GM23248 (cell line): ENCODE results near the gene LEKR1. TPM values are rescaled to one million over a fixed set of nuclear protein-coding genes. Genes with fewer than 3 reads are reported as not detected.

ENCODE experiments used
- DNase-seq: peaks from one replicate; pipeline ENCODE4 v3.0.0-alpha.2; 2015
- H2AFZ ChIP-seq: fragments of 200-600 bp; sonication (generic); 2 replicates; pipeline ENCODE4 v1.6.1; 2016; ENCODE audit warnings: antibody characterized with exemption
- H3F3A ChIP-seq: fragments of 200-600 bp; sonication (generic); 2 replicates; pipeline ENCODE4 v1.6.1; 2016; ENCODE audit warnings: mild to moderate bottlenecking, antibody characterized with exemption, mixed run types; ENCODE audit not compliant: insufficient read depth
- H3K27ac ChIP-seq: fragments of 200-600 bp; sonication (generic); 2 replicates; pipeline ENCODE4 v1.5.1; 2016; ENCODE audit warnings: mild to moderate bottlenecking
- H3K27me3 ChIP-seq: fragments of 200-600 bp; sonication (generic); replicated peaks from 2 replicates; pipeline ENCODE4 v1.6.1; 2016; ENCODE audit warnings: mild to moderate bottlenecking; ENCODE audit not compliant: insufficient read depth
- H3K36me3 ChIP-seq: fragments of 200-600 bp; sonication (generic); 2 replicates; pipeline ENCODE4 v1.6.1; 2016; ENCODE audit warnings: low read depth, mild to moderate bottlenecking
- H3K4me1 ChIP-seq: fragments of 200-600 bp; sonication (generic); 2 replicates; pipeline ENCODE4 v1.6.1; 2016; ENCODE audit warnings: mild to moderate bottlenecking; ENCODE audit not compliant: insufficient read depth
- H3K4me2 ChIP-seq: fragments of 200-600 bp; sonication (generic); one replicate; pipeline ENCODE4 v1.6.1; 2016; ENCODE audit warnings: mild to moderate bottlenecking; ENCODE audit not compliant: unreplicated experiment
- H3K4me3 ChIP-seq: fragments of 200-600 bp; sonication (generic); 2 replicates; pipeline ENCODE4 v1.5.1; 2016; ENCODE audit warnings: mild to moderate bottlenecking
- H3K79me2 ChIP-seq: fragments of 200-600 bp; sonication (generic); 2 replicates; pipeline ENCODE4 v1.6.1; 2016; ENCODE audit warnings: mild to moderate bottlenecking; ENCODE audit not compliant: insufficient read depth
- H3K9ac ChIP-seq: fragments of 200-600 bp; sonication (generic); 2 replicates; pipeline ENCODE4 v1.6.1; 2016; ENCODE audit warnings: mild to moderate bottlenecking
- H3K9me2 ChIP-seq: fragments of 200-600 bp; sonication (generic); 2 replicates; pipeline ENCODE4 v1.6.1; 2016; ENCODE audit warnings: mixed run types, mild to moderate bottlenecking, moderate library complexity; ENCODE audit not compliant: insufficient read depth
- H3K9me3 ChIP-seq: fragments of 200-600 bp; sonication (generic); one replicate; pipeline ENCODE4 v1.6.1; 2017; ENCODE audit warnings: low read depth
- H4K20me1 ChIP-seq: fragments of 200-600 bp; sonication (generic); 2 replicates; pipeline ENCODE4 v1.6.0; 2016; ENCODE audit not compliant: insufficient read depth
- EZH2 ChIP-seq: fragments of 200-600 bp; sonication (generic); IDR thresholded peaks from 2 replicates; pipeline ENCODE4 v1.6.1; 2018; ENCODE audit warnings: antibody characterized with exemption, mild to moderate bottlenecking; ENCODE audit not compliant: insufficient read depth, poor library complexity, severe bottlenecking
- EZH2phosphoT487 ChIP-seq: fragments of 200-600 bp; sonication (generic); IDR thresholded peaks from 2 replicates; pipeline ENCODE4 v1.6.1; 2018; ENCODE audit warnings: antibody characterized with exemption, moderate library complexity, mild to moderate bottlenecking, low read depth; ENCODE audit not compliant: insufficient read depth
- WGBS, 2 experiments: methylation state at CpG; one replicate each; pipeline ENCODE4 v1.1.6; 2015 to 2017; ENCODE audit warnings: low lambda C conversion rate in 2 of 2, low coverage in 1 of 2; ENCODE audit errors: missing lambda C conversion rate in 2 of 2; 5-methylcytosine and 5-hydroxymethylcytosine counted together
- in situ Hi-C: fragments of 300-500 bp; cut with MboI; formaldehyde crosslinking; loops from 2 replicates; pipeline ENCODE4 v1.15.0; 2020
- polyA plus RNA-seq: library from polyadenylated mRNA; unstranded; fragments of >200 nt; fragmentation: Nextera tagmentation; extraction: Ambion mirVana; gene quantifications from 2 replicates; pipeline ENCODE4 v1.2.1, GENCODE V29; 2016
- total RNA-seq: library from RNA; depleted of rRNA; stranded (reverse); fragments of >200 nt; shearing (Covaris generic); gene quantifications from 2 replicates; pipeline ENCODE4 v1.2.3, GENCODE V29; 2014

LEKR1 gene
- total and polyA plus RNA-seq, 2 experiments from 2014 or later = 0.32 to 0.43 TPM

DNA sequence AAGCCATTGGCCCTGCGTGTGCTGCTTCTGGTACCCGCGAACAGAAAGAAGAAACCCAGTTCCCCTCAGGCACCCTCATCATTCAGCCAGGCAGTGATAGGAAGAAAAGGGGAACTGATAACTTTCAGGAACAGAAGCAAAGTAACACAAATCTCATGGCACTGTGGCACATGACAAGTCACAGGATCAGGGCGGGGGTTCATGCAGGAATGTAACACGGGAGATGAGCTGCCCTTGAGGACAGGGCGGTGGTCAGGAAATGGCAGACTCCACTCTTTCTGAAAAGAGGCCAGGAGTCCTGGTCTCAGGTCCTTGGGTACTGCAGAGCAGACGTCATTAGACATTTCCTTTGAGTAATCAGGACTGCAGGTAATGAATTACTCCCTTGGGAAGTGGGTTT lies 238.2 kb downstream of the LEKR1 start:
- no peak overlapping the region for H3K4me3 ChIP-seq
- TF ChIP-seq EZH2phosphoT487 (no peak), EZH2 (no peak)
- in situ Hi-C loops = no loop called here
- no peaks in the 10 kb centered on the region for H3K27me3 ChIP-seq
- 0 out of 2 replicates have a peak, but pooled peaks cover 5% of the 10 kb centered on the region for H3K4me1 ChIP-seq
- no peaks in the 10 kb centered on the region for H3F3A ChIP-seq
- H3K36me3 ChIP-seq = no peaks in the 10 kb centered on the region
- H3K9me3 ChIP-seq = no peaks in the 10 kb centered on the region
- DNase-seq = no peak
- H4K20me1 ChIP-seq = no peaks in the 10 kb centered on the region
- 74 to 87% methylated on average over 7 of the region's 7 CpGs for WGBS, 2 experiments
- H2AFZ ChIP-seq = no peak overlapping the region
- H3K79me2 ChIP-seq = no peaks in the 10 kb centered on the region
- no peaks in the 10 kb centered on the region for H3K9me2 ChIP-seq
- no peak overlapping the region for H3K4me2 ChIP-seq
- no peak overlapping the region for H3K9ac ChIP-seq
- no peak overlapping the region for H3K27ac ChIP-seq

DNA sequence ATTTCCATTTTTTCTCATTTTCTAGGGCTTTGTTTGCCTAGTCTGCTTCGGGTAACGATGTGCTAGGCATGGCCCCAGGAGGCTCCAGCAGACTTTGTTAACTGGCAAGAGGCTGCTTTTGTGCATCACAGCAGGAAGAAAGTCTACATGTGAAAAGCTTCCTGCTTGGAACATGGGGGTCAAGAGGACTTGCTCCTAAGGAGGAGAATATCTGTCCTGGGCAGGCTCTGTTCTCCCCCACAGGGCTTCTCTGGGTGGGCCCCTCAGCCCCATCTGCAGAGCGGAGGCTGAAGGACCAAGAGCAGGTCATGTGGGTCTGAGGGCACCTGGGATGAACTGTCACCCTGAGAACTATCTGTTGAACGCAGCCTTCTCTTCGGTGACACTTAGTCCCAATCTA lies 239.0 kb downstream of the LEKR1 start:
- no peak for DNase-seq
- no peaks in the 10 kb centered on the region for H3K79me2 ChIP-seq
- WGBS, 2 experiments = 84 to 92% methylated on average over 5 of the region's 5 CpGs
- no peak overlapping the region for H3K4me3 ChIP-seq
- no peaks in the 10 kb centered on the region for H3K9me2 ChIP-seq
- no peaks in the 10 kb centered on the region for H3K27me3 ChIP-seq
- H3K36me3 ChIP-seq = no peaks in the 10 kb centered on the region
- no peak overlapping the region for H2AFZ ChIP-seq
- H3K9me3 ChIP-seq = no peaks in the 10 kb centered on the region
- TF ChIP-seq EZH2phosphoT487 (no peak), EZH2 (no peak)
- H3F3A ChIP-seq = no peaks in the 10 kb centered on the region
- no peaks in the 10 kb centered on the region for H4K20me1 ChIP-seq
- H3K9ac ChIP-seq = no peak overlapping the region
- H3K27ac ChIP-seq = no peak overlapping the region
- H3K4me1 ChIP-seq = 0 out of 2 replicates have a peak, but pooled peaks cover 5% of the 10 kb centered on the region
- in situ Hi-C loops = no loop called here
- no peak overlapping the region for H3K4me2 ChIP-seq

DNA sequence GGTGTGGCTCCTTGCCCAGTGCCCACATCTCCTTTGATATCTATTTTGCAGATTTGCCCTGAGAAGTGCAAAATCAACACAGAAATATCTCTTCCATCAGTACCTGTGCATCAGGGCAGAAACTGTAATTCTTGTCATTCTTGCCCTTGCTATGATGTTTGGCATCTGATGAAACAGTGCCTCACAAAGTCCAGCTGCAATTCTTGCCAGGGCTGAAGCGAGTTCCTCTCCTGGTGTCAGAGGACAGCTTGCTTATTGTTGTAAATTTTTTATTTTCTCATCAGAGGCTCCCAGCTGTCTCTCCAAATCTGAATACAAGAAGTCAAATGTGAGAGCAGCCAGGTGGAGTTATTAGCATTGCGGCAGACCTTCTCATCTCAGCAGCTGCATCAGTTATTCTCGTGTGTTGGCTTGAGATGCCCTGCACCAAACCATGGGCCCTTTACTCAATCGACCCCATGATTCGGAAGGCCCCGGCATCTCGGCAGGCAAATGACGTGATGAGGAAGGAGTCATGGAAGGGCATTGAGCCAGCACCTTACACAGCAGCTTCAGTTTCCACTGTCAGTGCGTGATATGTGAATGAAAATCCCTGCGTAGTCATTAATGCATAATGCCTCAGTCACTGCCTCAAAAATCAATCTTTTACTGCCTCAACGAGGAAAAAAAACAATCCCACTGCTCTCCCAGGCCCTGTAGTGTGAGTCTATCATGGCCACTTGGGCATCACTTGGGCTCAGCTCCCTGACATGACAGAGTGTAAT lies 240.4 kb downstream of the LEKR1 start:
- no peak overlapping the region for H3K4me2 ChIP-seq
- in situ Hi-C loops = no loop called here

DNA sequence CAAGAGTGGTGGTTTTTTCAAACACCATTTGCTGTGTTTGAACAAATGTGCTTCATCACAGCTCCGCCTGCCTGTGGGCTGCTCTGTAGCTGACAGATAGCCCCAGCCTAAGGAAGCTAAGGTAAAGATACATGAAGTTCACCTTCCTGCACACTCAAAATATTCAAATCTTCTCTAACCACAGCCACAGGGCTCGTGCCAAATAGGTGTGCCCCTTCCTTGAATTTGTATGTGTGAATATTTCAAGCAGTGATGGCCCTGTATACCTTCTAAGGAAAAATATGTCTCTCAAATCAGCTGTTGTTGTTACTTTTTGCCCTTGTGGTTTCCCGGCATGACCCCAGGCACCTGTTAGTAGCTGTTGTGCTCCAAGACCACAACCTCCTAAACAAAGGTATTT lies 241.0 kb downstream of the LEKR1 start:
- 86 to 95% methylated on average over 3 of the region's 3 CpGs for WGBS, 2 experiments
- H3K9ac ChIP-seq = peak overlapping the region; percentile 9; the same call in 1 of the 2 replicates
- H3K4me1 ChIP-seq = 0 out of 2 replicates have a peak, but pooled peaks cover 7% of the 10 kb centered on the region
- no peak overlapping the region for H2AFZ ChIP-seq
- H4K20me1 ChIP-seq = no peaks in the 10 kb centered on the region
- no peaks in the 10 kb centered on the region for H3K9me3 ChIP-seq
- TF ChIP-seq EZH2phosphoT487 = no peak
- no peak for TF ChIP-seq EZH2
- no peaks in the 10 kb centered on the region for H3F3A ChIP-seq
- H3K27me3 ChIP-seq = no peaks in the 10 kb centered on the region
- DNase-seq = no peak
- H3K9me2 ChIP-seq = no peaks in the 10 kb centered on the region
- H3K79me2 ChIP-seq = no peaks in the 10 kb centered on the region
- H3K4me2 ChIP-seq = no peak overlapping the region
- H3K36me3 ChIP-seq = no peaks in the 10 kb centered on the region
- in situ Hi-C loops = no loop called here
- peak overlapping the region; percentile 33; the same call in 1 of the 2 replicates for H3K27ac ChIP-seq
- no peak overlapping the region for H3K4me3 ChIP-seq

More for the DNA sequence above, 240.4 kb downstream of the LEKR1 start:
- Histone ChIP-seq H3K4me3 (no peak overlapping the region), H4K20me1 (no peaks in the 10 kb centered on the region), H3K27ac (peak overlapping the region; percentile 33; the same call in 1 of the 2 replicates), H3K4me1 (0 out of 2 replicates have a peak, but pooled peaks cover 7% of the 10 kb centered on the region), H3K27me3 (no peaks in the 10 kb centered on the region), H2AFZ (no peak overlapping the region), H3K9me3 (no peaks in the 10 kb centered on the region), H3K79me2 (no peaks in the 10 kb centered on the region), H3F3A (no peaks in the 10 kb centered on the region), H3K9ac (no peak overlapping the region), H3K36me3 (no peaks in the 10 kb centered on the region), H3K9me2 (no peaks in the 10 kb centered on the region)
- DNase-seq = peak; percentile 75
- 67 to 72% methylated on average over 11 of the region's 11 CpGs for WGBS, 2 experiments
- TF ChIP-seq EZH2phosphoT487 (no peak), EZH2 (no peak)
